Endothelial cell of hepatic sinusoid (primary cell): ENCODE data around the gene FAM171A1.
"Not testable (repeated sequence)": the region's sequence is repeated elsewhere in the genome, so short reads cannot be mapped to it uniquely, and the experiment has no call there.

Experiments used
- in situ Hi-C: cut with HindIII; loops from 2 replicates; pipeline ENCODE4 v1.10.0; 2017; ENCODE audit warnings: low sequenced_read_pairs

Gene FAM171A1

GRCh38 chr10:15220445-15220844, 150.6 kb downstream of the FAM171A1 start:
- in situ Hi-C loops: no loop called here

- in situ Hi-C loops: loop anchor here (5.0 kb wide), 1 partner anchor 46 kb away; no protein-coding TSS in a partner anchor
Observed at GRCh38 chr10:15216700-15217099, 154.4 kb downstream of the FAM171A1 start.

- in situ Hi-C loops: no loop called here
Observed at GRCh38 chr10:15214237-15214636, 156.9 kb downstream of the FAM171A1 start.

GRCh38 chr10:15213461-15213861, 157.6 kb downstream of the FAM171A1 start:
- in situ Hi-C loops: no loop called here

- in situ Hi-C loops: no loop called here
Observed at GRCh38 chr10:15211464-15211979, 159.6 kb downstream of the FAM171A1 start.

- in situ Hi-C loops: no loop called here
Observed at GRCh38 chr10:15210521-15210920, 160.6 kb downstream of the FAM171A1 start.

GRCh38 chr10:15209827-15210509, 161.1 kb downstream of the FAM171A1 start:
- in situ Hi-C loops: no loop called here

- in situ Hi-C loops: no loop called here
Observed at GRCh38 chr10:15208221-15208620, 162.9 kb downstream of the FAM171A1 start.

GRCh38 chr10:15207410-15207809, 163.7 kb downstream of the FAM171A1 start:
- in situ Hi-C loops: not testable (repeated sequence)

- in situ Hi-C loops: no loop called here
Observed at GRCh38 chr10:15202639-15203038, 168.4 kb downstream of the FAM171A1 start.

GRCh38 chr10:15202301-15202621, 168.8 kb downstream of the FAM171A1 start:
- in situ Hi-C loops: not testable (repeated sequence)

- in situ Hi-C loops: no loop called here
Observed at GRCh38 chr10:15201589-15202300, 169.3 kb downstream of the FAM171A1 start.

GRCh38 chr10:15200626-15201025, 170.5 kb downstream of the FAM171A1 start:
- in situ Hi-C loops: no loop called here

GRCh38 chr10:15197911-15198310, 173.2 kb downstream of the FAM171A1 start:
- in situ Hi-C loops: no loop called here

GRCh38 chr10:15197276-15197675, 173.8 kb downstream of the FAM171A1 start:
- in situ Hi-C loops: no loop called here

GRCh38 chr10:15196021-15196834, 174.9 kb downstream of the FAM171A1 start:
- in situ Hi-C loops: no loop called here

- in situ Hi-C loops: no loop called here
Observed at GRCh38 chr10:15189133-15189885, 181.8 kb downstream of the FAM171A1 start.

GRCh38 chr10:15188603-15189002, 182.5 kb downstream of the FAM171A1 start:
- in situ Hi-C loops: no loop called here

- in situ Hi-C loops: no loop called here
Observed at GRCh38 chr10:15183689-15184481, 187.2 kb downstream of the FAM171A1 start.
